H7 (cell line): Measurements from ENCODE around the gene XBP1. TPM values are rescaled to one million over a fixed set of nuclear protein-coding genes. Genes with fewer than 3 reads are reported as not detected.
A peak's percentile ranks its signal among the peaks of the same experiment; 100 is the strongest.
"Not testable (repeated sequence)": the region's sequence is repeated elsewhere in the genome, so short reads cannot be mapped to it uniquely, and the experiment has no call there.

Source experiments
- DNase-seq: peaks from one replicate; pipeline ENCODE4 v3.0.0; 2012
- H3K27me3 ChIP-seq: 2 replicates; pipeline ENCODE4 v1.6.0; 2011; ENCODE audit warnings: mild to moderate bottlenecking, low read length; ENCODE audit not compliant: control insufficient read depth, insufficient read depth
- H3K36me3 ChIP-seq: replicated peaks from 2 replicates; pipeline ENCODE4 v1.5.1; 2011; ENCODE audit warnings: low read length; ENCODE audit not compliant: control insufficient read depth, insufficient read depth
- H3K4me3 ChIP-seq: 2 replicates; pipeline ENCODE4 v1.5.1; 2011; ENCODE audit warnings: low read depth, mild to moderate bottlenecking, control low read depth, low read length, moderate library complexity; ENCODE audit not compliant: insufficient read depth
- total RNA-seq: library from RNA; depleted of rRNA; stranded (reverse); fragments of >200 nt; shearing (Covaris generic); gene quantifications from 2 replicates; pipeline ENCODE4 v1.2.3, GENCODE V29; 2014; rRNA removed

The XBP1 gene
- total RNA-seq, 1 experiment from 2014 or later: 146 TPM

DNA sequence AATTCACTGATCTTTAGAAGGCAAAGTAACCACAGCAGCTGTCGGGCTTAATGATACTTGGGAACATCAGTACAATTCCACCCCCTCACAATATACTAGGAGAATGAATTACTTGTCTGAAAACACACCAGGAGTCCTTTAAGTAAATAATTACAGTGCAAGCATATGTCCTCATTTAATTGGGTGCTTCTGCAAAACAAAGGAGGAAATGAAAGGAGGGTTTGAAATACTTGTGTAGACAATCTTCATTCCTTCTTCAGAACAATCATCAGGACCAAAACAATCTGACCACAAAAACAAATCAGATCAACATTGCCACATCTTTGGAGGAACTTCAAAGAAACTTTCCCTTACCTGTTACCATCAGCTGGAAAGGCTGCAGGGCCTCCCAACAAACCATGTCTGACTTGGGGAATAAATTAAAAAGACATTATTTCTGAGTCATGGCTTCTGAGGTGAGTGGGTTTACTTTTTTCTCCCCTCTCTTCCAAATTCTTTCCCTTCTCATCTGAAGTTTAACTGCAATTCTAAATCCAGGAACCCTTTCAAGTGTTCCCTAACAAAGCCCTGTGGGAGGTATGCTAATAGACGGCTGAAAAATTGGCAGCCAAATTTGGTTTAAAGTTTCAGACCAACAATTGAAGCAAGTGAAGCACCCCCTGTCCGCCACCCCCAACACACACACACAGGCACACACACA, 40.4 kb downstream of the XBP1 start:
- DNase-seq: peak; percentile 49
- Histone ChIP-seq H3K4me3 (no peak overlapping the region), H3K36me3 (no peaks in the 10 kb centered on the region), H3K27me3 (no peaks in the 10 kb centered on the region)

GRCh38 chr22:28754512-28754911, 45.9 kb downstream of the XBP1 start:
- not testable (repeated sequence) for H3K36me3 ChIP-seq, H3K27me3 ChIP-seq, DNase-seq, H3K4me3 ChIP-seq

DNA sequence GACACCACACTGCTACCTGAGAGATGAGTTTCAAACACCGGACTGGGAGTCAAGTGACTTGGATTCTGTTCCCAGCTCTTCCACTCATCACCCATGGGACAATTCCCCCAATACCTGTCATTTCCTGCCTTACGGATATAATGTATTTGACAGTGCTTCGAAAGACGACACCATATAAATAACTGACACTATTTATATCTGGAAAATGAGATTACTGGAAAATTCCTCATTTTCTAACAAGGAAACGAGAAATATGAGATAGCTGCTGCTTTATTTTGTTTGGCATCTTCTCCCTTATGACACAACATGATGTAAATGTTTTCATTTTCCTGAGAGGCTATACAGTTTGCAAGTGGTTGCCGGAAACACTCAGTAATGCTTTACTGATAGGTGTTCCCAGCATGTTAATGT, 49.9 kb downstream of the XBP1 start:
- no peaks in the 10 kb centered on the region for H3K27me3 ChIP-seq
- H3K4me3 ChIP-seq: no peak overlapping the region
- H3K36me3 ChIP-seq: peaks cover 24% of the 10 kb centered on the region
- DNase-seq: no peak

Other genes starting within 250 kb of the XBP1 start
- 8.8 and 14.8 TPM in 2 replicates for gene TTC28, start 120.7 kb downstream of the XBP1 start, total RNA-seq
- gene CHEK2, start 58.7 kb downstream of the XBP1 start, total RNA-seq: 87.5 and 128 TPM in 2 replicates
- 29.9 and 32.2 TPM in 2 replicates for gene HSCB, start 58.5 kb downstream of the XBP1 start, total RNA-seq
- 36.1 and 48.1 TPM in 2 replicates for gene CCDC117, start 27.9 kb downstream of the XBP1 start, total RNA-seq
- 22.1 and 27.7 TPM in 2 replicates for gene ZNRF3, start 83.0 kb upstream of the XBP1 start, total RNA-seq